Coronary artery (tissue), 2 donors: Measurements from ENCODE around the gene EVI5L.

Experiments
- DNase-seq: peaks from one replicate; pipeline ENCODE4 v3.0.0-alpha.2; 2017; ENCODE audit warnings: low spot score
- H3K27ac ChIP-seq, 2 donors: fragments of 200-600 bp; sonication (generic); one replicate each; pipeline ENCODE4 v1.5.1; 2016 to 2019
- H3K4me3 ChIP-seq: fragments of 200-600 bp; sonication (generic); 2 replicates; pipeline ENCODE4 v1.5.1; 2016; ENCODE audit warnings: mild to moderate bottlenecking, moderate library complexity
- CTCF ChIP-seq: fragments of 200-600 bp; sonication (generic); IDR thresholded peaks from one replicate; pipeline ENCODE4 v1.5.1; 2019; ENCODE audit warnings: antibody characterized with exemption

EVI5L gene

GRCh38 chr19:7865262-7865911 is 35.4 kb downstream of the EVI5L start:
- TF ChIP-seq CTCF = no peak
- no peak for DNase-seq
- H3K4me3 ChIP-seq = no peak overlapping the region

DNA sequence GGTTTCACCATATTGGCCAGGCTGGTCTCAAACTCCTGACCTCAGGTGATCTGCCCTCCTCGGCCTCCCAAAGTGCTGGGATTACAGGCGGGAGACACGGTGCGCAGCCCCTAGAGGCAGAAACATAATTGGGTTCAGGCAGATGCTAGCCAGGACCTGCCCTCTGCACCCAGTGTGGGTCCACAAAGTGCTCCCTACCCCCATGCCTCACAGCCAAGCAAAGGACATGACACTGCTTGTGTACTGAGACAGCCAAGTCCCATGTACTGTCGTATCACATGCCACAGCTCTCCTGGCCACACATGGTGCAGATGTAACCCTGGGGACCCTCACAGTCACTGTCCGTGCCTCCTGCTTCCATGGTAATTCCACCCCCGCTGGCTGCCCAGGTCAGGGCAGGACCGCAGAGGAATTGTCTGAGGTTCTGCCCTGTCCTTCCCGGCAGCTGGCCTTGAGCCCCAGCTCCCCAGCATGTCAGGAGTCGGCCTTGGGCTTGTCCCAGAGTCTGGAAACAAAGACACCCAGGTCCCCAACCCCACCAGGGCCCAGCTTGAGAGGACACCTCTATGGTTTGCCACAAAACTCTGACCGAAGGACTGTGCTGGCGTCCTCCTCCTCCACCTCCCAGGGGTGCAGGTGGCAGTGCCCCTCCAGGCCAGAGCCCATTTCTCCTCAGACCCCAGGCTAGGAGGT is 36.5 kb downstream of the EVI5L start:
- DNase-seq = no peak
- no peak for TF ChIP-seq CTCF
- Histone ChIP-seq H3K27ac (no peak overlapping the region), H3K4me3 (no peak overlapping the region)

More at GRCh38 chr19:7865262-7865911, 35.4 kb downstream of the EVI5L start:
- no peak overlapping the region for H3K27ac ChIP-seq

- TF ChIP-seq CTCF = no peak
- no peak for DNase-seq
- Histone ChIP-seq H3K27ac (no peak overlapping the region), H3K4me3 (no peak overlapping the region)
Observed at GRCh38 chr19:7867092-7867844, 37.2 kb downstream of the EVI5L start.

DNA sequence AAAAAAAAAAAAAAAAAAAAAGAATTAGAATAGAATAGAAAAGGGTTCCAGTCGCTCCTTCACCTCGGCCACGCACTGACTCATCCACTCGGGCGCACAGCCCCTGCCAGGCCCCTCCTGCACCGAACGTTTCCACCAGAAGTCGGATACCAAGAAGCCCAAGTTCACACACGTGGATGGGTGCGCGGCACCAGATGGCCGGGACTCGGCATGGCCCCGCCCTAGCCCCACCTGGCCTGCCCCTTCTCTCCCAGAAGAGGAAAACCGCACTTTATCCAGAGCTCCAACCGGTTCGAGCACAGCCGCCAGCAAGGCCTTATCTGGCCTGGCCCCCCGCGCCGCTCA is 38.3 kb downstream of the EVI5L start:
- no peak for DNase-seq
- TF ChIP-seq CTCF = no peak
- Histone ChIP-seq H3K27ac (no peak overlapping the region), H3K4me3 (peak overlapping the region; percentile 61)

DNA sequence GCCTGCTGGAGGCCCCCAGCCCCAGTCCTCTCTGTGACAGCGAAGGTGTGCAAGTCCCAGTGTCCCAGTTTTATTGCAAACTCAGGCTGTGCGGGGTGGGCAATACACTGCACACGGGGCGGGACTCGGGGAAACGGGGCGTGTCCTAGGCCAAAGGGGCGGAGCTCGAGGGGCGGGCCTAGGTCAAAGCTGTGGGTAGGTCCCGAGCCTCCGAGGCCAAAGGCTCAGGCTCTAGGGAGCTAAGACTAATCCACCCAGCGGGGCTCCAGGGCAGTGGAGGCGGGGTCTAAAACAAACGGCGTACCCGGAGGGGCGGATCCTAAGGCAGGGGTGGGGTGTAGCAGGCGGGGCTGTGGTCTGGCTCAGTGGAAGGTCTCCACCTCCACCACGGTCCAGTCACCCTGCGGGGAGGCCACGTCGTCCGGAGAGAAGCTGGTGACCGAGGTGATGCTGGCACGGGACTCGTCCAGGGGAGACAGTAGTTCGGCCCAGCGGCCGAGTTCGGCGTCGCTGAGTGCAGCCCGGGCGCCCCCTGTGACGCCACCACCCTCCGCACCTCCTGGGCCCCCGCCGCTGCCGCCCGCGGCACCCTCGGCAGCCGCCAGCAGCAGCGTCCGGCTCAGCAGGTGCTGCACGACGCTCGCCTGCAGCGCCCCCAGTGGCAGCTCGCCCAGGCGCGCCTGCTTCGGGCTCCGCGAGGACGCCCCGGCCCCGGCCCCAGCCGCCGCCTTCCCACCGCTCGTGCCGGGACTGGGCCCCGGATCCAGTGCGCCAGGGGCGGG is 38.8 kb downstream of the EVI5L start:
- no peak for DNase-seq
- peak; percentile 83 for TF ChIP-seq CTCF
- H3K27ac ChIP-seq = peak overlapping the region in 1 of 2 donors; percentile 44
- H3K4me3 ChIP-seq = peak overlapping the region; percentile 61

DNA sequence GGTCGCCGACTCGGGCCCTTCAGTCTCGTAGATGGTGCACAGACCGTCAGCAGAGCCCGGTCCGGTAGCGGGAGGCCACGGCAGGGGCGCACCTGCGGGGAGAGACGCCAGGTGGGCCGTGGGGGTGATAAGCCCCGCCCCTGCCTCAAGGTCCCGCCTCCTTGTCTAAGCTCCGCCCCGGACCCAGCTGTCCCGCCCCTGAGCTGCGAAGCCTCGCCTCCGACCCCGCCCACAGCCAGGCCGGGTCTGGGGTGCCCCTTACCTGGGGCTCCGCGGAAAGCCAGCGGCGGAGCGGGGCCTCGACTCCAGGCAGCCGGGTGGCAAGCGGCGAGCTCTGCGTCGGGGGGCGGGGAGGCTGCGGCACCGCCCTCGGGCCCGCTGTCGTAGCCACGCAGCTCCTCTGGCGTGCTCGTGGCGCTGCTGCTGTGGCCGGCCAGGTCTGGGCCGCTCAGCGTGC is 39.5 kb downstream of the EVI5L start:
- DNase-seq = no peak
- TF ChIP-seq CTCF = no peak
- Histone ChIP-seq H3K27ac (peak overlapping the region in 1 of 2 donors; percentile 44), H3K4me3 (peak overlapping the region; percentile 61)
